Keratinocyte (primary cell): ENCODE results near the gene FANCC.

Experiments
- CTCF ChIP-seq, 3 experiments: IDR thresholded peaks in 1 of 3; conservative IDR thresholded peaks in 1 of 3; optimal IDR thresholded peaks in 1 of 3; 2 replicates in 2 of 3; 3 replicates in 1 of 3; pipeline versions ENCODE3 to v1.5.1; 2011; ENCODE audit warnings: low read length in 3 of 3, mild to moderate bottlenecking in 3 of 3, moderate library complexity in 2 of 3, control low read depth in 1 of 3, inconsistent platforms in 1 of 3; ENCODE audit not compliant: insufficient read depth in 2 of 3; ENCODE audit errors: extremely low read depth in 1 of 3
- EZH2 ChIP-seq: IDR thresholded peaks from one replicate; pipeline ENCODE4 v1.6.1; 2012; ENCODE audit warnings: inconsistent platforms, mild to moderate bottlenecking, low read length, moderate library complexity

GRCh38 chr9:95099321-95100070 is 218.0 kb downstream of the FANCC start:
- TF ChIP-seq CTCF (optimal IDR thresholded peaks at IDR 0.05 in 1 of 3, IDR thresholded peaks at IDR 0.05 in 1 of 3, conservative IDR thresholded peaks at IDR 0.05 in 1 of 3; ENCODE audit: extremely low read depth in 1 of 3, insufficient read depth in 2 of 3, low read length in 3 of 3), result no peak
- TF ChIP-seq EZH2, result no peak
